GM12891 (cell line): ENCODE measurements around the gene AQP12A.

ENCODE experiments used
- DNase-seq: peaks from one replicate; pipeline ENCODE4 v3.0.0; 2011; ENCODE audit warnings: low spot score; ENCODE audit not compliant: insufficient read length
- FAIRE-seq: peaks from 2 replicates; lab custom pipeline; 2011; peaks lifted over from hg19 to GRCh38; lab: Jason Lieb, UNC
- PAX5 ChIP-seq: IDR thresholded peaks from 2 replicates; pipeline ENCODE4 v1.6.1; 2011; ENCODE audit warnings: low read length, moderate library complexity, mild to moderate bottlenecking; ENCODE audit not compliant: insufficient read depth, severe bottlenecking
- POLR2A ChIP-seq: IDR thresholded peaks from 2 replicates; pipeline ENCODE4 v1.6.1; 2011; ENCODE audit warnings: low read depth, low read length, control low read depth
- POLR2AphosphoS5 ChIP-seq: IDR thresholded peaks from 2 replicates; pipeline ENCODE4 v1.6.1; 2011; ENCODE audit warnings: low read depth, low read length, control low read depth
- POU2F2 ChIP-seq: IDR thresholded peaks from 2 replicates; pipeline ENCODE4 v1.6.1; 2011; ENCODE audit warnings: low read depth, mild to moderate bottlenecking, control low read depth, low read length, moderate library complexity
- SPI1 ChIP-seq: IDR thresholded peaks from 2 replicates; pipeline ENCODE4 v1.6.1; 2011; ENCODE audit warnings: low read depth, low read length, control low read depth
- TAF1 ChIP-seq: IDR thresholded peaks from 2 replicates; pipeline ENCODE4 v1.6.1; 2011; ENCODE audit warnings: low read depth, low read length, control low read depth

Gene AQP12A

GRCh38 chr2:240704651-240705050 lies 13.0 kb downstream of the AQP12A start:
- FAIRE-seq (no peak), DNase-seq (no peak)

GRCh38 chr2:240705204-240705791 lies 13.6 kb downstream of the AQP12A start:
- TF ChIP-seq PAX5: no peak
- no peak for TF ChIP-seq POLR2AphosphoS5
- TF ChIP-seq POLR2A: no peak
- DNase-seq (no peak), FAIRE-seq (no peak)

More at GRCh38 chr2:240704651-240705050, 13.0 kb downstream of the AQP12A start:
- TF ChIP-seq POLR2AphosphoS5 (no peak), SPI1 (no peak), POLR2A (no peak), TAF1 (no peak), PAX5 (no peak), POU2F2 (no peak)

- TF ChIP-seq PAX5 (no peak), POU2F2 (no peak), POLR2A (no peak), TAF1 (no peak), POLR2AphosphoS5 (no peak), SPI1 (no peak)
- FAIRE-seq (no peak), DNase-seq (no peak)
Measured at GRCh38 chr2:240707043-240707756, 15.5 kb downstream of the AQP12A start.

- no peak for DNase-seq
- TF ChIP-seq POU2F2 (no peak), POLR2AphosphoS5 (no peak), TAF1 (no peak), SPI1 (no peak), POLR2A (no peak), PAX5 (no peak)
- FAIRE-seq: no peak
Measured at GRCh38 chr2:240707821-240708220, 16.2 kb downstream of the AQP12A start.

GRCh38 chr2:240708457-240708856 lies 16.8 kb downstream of the AQP12A start:
- DNase-seq (no peak), FAIRE-seq (no peak)
- no peak for TF ChIP-seq POLR2A
- no peak for TF ChIP-seq SPI1
- no peak for TF ChIP-seq TAF1
- TF ChIP-seq PAX5: no peak
- TF ChIP-seq POLR2AphosphoS5: no peak
- TF ChIP-seq POU2F2: no peak

- no peak for DNase-seq
- FAIRE-seq: no peak
- no peak for TF ChIP-seq TAF1
- TF ChIP-seq POLR2AphosphoS5: no peak
- no peak for TF ChIP-seq POU2F2
- TF ChIP-seq POLR2A: no peak
- TF ChIP-seq PAX5: no peak
- TF ChIP-seq SPI1: no peak
Measured at GRCh38 chr2:240711296-240711695, 19.6 kb downstream of the AQP12A start.

- no peak for DNase-seq
- no peak for FAIRE-seq
- TF ChIP-seq SPI1 (no peak), POU2F2 (no peak), PAX5 (no peak), POLR2A (no peak), POLR2AphosphoS5 (no peak), TAF1 (no peak)
Measured at GRCh38 chr2:240711701-240712100, 20.0 kb downstream of the AQP12A start.

GRCh38 chr2:240712121-240712520 lies 20.5 kb downstream of the AQP12A start:
- FAIRE-seq (no peak), DNase-seq (no peak)
- TF ChIP-seq PAX5 (no peak), POLR2AphosphoS5 (no peak), TAF1 (no peak), POU2F2 (no peak), POLR2A (no peak), SPI1 (no peak)

GRCh38 chr2:240713071-240713927 lies 21.6 kb downstream of the AQP12A start:
- no peak for FAIRE-seq
- DNase-seq: no peak
- no peak for TF ChIP-seq SPI1
- no peak for TF ChIP-seq PAX5
- TF ChIP-seq TAF1: no peak
- no peak for TF ChIP-seq POLR2AphosphoS5
- TF ChIP-seq POLR2A: no peak
- no peak for TF ChIP-seq POU2F2
